Measurements from ENCODE around the gene ANKRD33B.

Gene ANKRD33B

GRCh38 chr5:10682801-10683525 lies 119.1 kb downstream of the ANKRD33B start:
- DNase-seq, result no peak

- DNase-seq, result no peak
Measured at GRCh38 chr5:10684303-10685086, 120.6 kb downstream of the ANKRD33B start.

DNA sequence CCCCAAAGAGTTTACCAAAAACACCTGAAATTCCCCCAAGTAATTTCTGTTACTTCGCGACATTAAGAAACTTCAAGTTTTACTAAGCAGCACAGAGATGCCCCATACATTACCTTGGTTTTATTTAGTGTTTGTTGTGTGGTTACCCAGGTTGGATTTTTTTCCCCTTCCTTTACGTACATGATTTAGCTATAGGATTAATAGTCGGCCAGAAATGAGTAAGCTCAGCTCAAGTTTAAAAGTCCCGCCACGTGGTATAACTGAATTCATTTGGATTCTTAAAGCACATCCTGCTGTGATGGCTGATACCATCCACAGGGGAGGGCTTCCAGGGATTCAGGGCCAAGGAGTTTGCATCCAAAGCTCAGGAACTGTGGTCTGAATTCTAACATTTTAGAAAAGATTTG lies 121.2 kb downstream of the ANKRD33B start:
- no peak for DNase-seq

- DNase-seq, result no peak
Measured at GRCh38 chr5:10686890-10687289, 123.0 kb downstream of the ANKRD33B start.

DNA sequence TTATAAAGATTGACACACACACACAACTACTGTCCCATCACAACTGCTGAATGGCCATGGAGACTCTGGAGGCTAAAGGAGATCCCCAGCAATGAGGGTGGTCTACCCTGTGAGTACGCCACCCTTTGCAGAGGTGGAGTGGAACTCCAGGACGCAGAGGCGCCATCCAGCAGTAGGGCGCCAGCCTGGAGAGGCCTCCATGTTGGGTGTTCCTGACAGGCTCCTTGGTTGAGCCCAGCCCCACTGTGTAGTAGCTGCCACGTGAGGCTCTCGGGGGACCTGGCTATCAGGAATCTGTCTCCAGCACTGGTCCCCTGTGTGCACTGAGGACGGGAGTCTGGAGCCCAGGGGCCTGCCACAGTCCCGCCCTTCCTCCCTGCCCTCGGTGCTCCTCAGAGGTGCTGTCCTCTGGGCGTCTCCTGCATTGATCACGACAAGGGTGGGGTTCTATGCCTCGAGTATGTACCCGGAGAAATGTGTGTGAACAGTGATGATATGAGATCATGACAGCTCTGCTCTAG lies 124.8 kb downstream of the ANKRD33B start:
- no peak for DNase-seq

DNA sequence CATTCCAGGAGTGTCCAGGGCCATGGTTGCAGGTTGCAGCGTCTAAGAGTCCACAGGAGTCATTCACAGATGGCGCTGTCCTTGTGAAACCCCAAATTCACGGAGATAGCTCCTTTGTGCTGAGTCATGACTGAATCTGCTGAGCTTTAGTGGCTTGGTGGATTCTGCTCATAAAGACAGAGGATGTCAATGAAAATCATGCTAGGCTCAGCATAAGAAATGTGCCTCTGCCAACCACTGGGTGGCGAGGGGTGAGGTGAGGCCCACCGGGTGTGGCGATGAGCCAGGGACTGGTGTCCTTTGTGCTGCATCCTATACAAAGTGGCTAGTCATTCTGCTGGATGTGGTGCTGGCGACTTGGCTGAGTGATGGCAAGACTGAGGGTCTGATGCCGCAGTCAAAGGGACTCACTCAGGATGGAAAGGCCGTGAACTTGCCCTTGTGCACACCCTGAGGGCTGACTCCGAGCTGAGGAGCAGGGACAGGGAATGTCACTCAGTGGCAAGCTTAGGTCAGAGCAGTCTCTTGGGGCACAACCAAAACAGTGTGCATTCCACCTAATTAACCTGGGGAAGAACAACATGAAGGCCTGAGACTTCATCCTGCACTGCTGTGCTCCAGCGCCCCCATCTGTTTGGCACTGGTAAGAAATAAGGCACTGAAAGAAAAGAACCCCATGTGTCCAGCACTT lies 125.7 kb downstream of the ANKRD33B start:
- no peak for DNase-seq

DNA sequence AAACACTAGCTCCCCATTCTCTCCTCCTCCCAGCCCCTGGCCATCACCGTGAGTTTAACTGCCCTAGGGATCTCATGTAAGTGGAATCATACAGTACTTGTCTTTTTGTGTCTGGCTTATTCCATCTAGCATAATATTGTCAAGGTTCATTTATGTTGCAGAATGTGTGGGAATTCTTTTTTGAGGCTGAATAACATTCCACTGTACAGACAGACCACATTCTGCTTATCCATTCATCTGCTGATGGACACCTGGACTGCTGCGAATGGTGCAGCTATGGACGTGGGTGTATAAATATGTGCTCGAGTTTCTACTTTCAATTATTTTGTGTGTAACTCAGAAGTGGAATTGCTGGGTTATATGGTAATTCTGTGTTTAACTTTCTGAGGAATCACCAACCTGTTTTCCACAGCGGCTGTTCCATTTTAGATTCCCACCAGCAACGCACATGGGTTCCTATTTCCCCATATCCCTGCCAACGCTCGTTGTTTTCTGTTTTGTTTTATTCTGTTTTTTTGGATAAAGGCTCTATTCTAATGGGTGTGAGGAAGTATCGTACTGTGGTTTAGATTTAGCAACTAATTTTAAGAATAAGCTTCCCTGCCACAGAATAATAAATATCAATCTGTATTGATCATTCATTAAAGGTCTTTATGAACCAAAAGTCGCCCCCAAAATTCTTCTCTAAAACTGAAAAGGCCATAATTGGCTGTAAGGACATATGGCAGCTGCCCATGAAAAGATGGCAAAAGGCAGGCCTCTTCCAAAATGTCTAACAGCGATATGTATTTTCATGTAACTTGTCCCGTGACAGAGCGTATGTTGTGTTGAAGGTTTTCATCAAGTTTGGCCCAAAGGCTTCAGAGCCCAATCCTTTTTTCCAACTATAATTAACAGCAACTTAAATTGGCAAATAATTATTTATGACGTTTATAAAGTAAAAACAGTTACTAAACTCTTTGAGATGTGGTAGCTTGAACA lies 126.9 kb downstream of the ANKRD33B start:
- no peak for DNase-seq

GRCh38 chr5:10691826-10692785 lies 128.2 kb downstream of the ANKRD33B start:
- DNase-seq, result no peak

DNA sequence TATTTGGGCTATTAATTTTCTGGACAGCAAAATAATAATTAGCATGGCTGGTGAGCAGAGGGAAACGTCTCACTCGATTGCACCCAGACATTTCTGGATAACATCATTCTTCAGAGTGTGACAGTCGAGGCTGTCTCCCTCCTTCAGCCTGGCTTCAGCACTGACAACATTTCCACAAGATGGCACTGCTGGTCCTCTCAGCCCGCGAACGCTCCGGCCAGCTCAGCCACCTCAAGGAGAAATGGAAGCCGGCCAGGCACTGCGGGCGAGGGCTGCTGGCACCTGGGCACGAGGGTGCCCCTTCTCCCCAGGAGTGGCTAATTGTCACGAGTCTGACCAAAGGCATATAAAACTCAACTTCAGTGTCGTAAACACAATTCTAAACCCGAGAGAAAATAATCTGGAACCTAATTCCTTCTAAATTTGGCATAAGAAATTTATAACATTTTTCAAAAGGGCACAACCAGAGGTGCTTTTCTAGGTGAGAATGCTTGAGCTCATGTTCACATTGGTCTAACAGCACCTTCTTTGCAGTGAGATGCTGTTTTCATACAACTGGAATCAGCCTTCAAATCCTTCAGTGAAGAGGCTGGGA lies 131.3 kb downstream of the ANKRD33B start:
- no peak for DNase-seq

GRCh38 chr5:10695759-10696543 lies 132.1 kb downstream of the ANKRD33B start:
- DNase-seq, result no peak

DNA sequence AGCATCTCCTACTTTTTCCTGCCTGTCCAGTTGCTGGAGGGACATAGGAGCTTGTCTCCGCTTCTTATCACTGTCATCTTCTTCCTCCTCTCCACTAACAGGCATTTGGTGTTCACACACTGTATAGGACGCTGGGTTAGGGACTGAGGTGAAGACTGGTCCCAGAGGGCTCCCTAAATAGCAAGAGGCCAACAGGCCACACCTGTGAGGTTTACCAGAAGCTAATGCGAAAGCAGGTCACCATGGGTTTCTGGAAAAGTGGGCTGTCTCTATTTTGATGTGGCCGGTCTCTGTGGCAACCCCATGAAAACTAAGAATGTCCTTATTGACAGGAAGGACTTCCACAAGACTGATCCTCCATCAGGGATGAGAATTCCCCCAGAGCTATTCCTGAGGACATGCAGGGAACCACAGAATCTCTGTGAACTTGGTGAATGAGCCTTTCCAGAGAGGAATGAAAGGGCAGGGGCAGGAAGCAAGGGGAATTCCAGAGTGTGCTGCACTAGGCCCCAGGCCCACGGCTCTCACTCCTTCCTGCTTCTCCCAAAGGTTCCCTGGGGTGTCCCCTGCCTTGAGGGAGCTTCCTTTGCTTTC lies 135.5 kb downstream of the ANKRD33B start:
- DNase-seq, result no peak

DNA sequence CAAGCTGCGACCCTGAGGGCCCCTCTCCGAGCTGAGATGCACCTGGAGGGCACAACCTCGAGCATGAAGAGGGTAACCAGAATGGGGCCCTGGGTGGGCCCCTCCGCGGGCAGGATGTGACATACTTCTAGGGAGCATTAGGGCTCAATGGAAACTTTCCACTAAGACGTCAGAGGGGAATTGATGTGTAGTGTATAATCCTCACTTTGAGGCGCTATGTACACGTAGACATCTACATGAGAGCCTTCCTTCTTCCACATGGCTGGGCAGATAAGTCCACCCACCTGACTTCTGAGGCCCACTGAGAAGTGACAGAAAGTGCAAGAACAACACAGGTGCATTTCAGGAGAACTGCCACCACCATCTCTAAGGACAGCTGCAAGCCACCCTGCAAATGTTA lies 136.1 kb downstream of the ANKRD33B start:
- DNase-seq, result no peak

GRCh38 chr5:10700516-10700915 lies 136.6 kb downstream of the ANKRD33B start:
- no peak for DNase-seq

DNA sequence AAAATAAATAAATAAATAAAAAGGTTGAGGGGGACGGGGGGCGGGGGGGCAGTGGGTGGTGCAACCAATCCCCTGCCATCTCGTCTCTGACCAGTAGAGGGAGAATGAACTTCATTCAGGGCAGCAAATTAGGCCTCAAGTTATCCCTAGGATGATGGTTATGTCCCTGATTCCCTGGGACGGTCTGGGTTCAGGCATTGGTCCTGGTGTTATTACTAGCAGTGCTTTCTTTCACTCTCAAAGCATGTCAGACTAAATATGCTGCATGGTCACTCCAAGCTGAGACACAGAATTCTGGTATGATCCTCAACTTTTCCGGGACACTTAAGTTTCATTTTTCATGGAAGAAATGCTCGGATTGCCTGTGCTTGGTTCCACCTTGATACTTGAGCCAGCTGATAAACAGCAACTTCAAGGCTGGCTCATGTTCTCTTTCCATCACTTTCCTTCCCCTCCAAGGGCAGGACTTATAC lies 137.7 kb downstream of the ANKRD33B start:
- DNase-seq, result peak; percentile 39

DNA sequence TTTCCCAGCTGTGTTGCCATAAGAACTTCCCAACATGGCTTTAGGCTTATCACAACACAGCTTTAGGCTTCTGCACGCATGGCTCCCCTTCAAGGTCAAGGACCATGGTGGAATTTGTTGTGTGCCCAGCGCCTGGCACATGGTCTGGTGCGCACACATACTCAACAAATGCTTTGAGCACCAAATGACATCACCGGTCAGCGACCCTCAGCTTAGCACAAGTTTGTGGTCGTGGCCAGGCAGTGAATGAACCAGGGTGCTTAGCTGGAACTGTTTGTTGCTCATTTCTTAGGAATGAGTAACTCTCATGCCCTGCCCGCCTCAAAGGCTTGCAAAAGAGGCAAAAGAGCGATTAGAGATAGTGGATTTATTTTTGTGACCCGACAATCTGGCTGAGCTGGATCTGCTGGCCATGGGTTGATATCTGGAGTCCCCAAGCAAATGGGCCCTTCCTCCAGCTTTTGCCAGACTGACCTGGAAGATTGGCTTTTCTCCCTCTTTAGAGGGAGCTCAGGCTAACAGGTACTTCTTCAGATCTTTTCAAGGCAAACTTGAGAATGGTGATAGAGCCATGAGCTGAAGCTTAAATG lies 138.3 kb downstream of the ANKRD33B start:
- DNase-seq, result no peak

DNA sequence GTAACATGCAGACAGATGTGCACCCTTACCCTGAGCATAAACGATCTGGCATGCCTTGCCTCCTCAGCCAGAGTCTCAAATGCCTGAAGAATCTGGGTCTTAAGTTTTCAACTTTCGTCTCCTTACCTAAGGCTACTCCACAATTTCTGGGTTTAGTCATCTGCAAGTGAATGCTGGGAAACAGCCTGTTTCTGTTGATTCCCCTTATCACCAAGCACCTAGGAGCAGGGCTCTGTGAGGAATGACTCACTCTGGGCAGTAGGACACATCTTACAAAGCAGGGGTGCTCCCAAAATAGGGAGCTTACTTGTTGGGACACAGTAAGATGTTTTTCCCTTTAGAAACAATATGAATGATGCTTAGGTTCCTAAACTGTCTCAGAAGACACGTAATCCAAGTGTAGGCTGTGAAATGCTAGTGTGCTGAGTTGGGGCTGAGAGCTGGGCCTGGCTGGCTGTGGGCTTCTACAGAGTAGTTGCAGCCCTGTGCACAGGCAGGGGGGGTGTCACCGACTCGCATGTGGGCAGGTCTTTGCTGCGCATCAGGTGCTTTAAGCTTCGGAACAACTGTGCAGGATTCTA lies 139.1 kb downstream of the ANKRD33B start:
- no peak for DNase-seq

DNA sequence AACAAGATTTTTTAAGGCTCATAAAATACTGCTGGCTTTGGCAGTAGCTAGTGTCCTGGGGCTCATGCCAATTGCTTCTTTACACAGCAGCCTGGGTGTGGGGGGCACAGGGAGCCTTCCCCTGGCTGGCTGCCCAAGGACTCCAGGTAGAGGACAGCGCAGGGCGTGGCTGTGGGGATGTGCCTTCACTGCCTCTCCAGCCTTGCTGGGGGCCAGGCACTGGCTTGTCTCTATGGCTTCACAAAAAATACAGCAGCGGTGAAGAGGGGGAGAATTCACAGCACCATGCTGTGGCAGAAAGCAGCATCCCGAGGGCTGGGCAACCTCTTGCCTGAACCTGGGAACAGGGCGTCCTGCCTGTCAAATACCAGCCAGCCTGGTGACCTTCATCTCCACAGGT lies 139.8 kb downstream of the ANKRD33B start:
- no peak for DNase-seq

DNA sequence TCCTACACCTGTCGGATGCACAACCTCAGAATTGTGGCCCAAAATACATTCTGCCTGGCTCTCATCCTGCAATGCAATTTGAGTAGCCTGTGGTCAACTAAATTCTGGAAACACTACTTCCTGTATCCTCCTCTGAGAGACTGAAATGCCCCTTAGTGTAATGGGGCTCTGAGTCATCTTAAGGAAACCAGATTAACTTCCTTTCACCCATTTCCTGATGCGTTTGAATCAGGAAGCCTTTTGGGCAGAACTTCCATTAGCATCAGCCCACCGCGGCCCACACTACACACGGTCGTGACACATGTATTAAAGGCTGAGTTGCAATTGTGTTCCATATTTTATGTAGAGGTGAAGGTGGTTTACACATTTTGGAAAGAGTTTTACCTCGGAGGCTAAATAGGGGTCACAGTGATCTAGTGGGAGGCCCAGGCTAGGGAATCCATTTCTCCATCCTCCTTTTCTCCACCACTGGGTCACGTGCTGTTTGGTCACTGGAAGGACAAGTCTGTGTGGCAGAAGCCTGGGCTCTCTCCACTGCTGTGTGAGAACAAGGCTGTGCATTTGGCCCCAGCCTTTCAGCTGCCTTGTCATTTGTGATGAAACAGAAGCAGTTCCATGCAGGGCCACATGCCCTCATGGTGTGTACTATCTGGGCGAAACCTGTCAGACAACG lies 141.2 kb downstream of the ANKRD33B start:
- DNase-seq, result peak; percentile 13
